Stimulated activated CD4-positive, alpha-beta T cell treated with anti-CD3 and anti-CD28 coated beads, TNF-alpha, amount 100 ng/mL, for 48 hours (primary cell): Measurements from ENCODE around the gene PSD2.

Source experiments
- DNase-seq, 3 donors: peaks; one replicate each; pipeline ENCODE4 v3.0.0-alpha.2; 2020; ENCODE audit warnings: low read depth in 3 of 3

The PSD2 gene

DNA sequence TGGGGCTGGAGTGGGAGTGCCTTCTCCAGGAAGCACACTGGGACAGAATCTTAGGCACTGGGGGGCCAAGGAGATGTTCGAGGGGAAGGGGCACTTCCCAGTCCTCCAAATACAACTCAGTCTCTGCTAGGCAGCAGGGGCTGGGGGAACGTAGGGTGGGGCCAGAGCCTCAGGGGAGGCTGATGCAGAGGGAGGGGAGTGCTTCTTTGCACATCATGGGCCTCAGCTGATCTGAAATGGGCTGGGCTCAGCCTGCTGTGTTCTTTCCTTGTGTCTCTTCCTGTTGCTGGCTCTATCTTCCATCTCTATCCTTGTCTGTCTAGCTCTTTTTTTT lies 15.6 kb downstream of the PSD2 start:
- DNase-seq: no peak

DNA sequence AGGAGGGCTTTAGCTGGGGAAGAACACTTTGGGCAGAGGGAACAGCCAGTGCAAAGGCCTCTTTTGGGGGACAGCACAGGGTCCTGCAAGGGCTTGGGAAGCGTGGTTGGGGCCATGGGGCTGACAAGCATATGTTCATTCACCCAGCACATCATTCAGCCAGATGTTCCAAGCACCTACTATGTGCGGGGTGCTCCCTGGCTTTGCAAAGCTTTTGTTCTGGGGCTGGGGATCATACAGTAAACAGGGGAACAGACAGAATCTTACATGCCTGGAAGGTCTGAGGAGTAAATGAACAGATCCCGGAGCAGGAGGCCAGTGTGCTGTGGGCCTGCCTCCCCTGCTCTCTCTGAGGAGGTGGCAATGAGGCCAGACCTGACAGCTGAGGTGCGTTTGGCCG lies 16.7 kb downstream of the PSD2 start:
- no peak for DNase-seq

DNA sequence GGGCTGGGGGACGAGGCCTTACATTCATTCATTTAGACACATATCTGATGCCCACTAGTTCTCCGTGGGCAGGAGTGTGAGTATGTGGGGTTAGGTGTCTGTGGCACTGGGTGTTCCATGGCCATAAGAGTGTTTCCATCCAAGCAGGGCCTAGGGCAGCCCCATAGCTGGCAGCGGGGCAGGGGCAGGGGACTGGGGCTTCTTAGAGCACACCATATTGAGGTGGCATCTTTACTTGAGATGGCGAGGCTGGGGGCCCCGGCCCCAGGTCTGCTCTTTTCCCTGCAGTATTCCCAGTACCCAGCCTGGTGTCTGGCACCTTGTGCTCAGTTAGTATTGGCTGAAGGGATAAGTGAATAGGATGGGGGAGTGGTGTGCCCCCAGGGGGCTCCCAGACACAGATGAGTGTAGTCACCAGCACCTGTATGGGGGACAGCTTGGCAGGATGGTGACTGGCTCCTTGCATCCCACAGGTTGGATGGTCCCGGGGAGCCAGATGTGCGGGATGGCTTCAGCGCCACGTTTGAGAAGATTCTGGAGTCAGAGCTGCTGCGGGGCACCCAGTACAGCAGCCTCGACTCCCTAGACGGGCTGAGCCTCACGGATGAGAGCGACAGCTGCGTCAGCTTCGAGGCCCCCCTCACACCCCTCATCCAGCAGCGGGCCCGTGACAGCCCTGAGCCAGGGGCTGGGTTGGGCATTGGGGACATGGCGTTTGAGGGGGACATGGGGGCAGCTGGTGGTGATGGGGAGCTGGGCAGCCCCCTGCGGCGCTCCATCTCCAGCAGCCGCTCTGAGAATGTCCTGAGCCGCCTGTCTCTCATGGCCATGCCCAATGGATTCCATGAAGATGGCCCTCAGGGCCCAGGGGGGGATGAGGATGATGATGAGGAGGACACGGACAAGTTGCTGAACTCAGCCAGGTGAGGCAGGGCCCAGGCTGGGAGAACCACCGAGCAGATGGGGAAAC lies 17.5 kb downstream of the PSD2 start:
- DNase-seq: no peak

DNA sequence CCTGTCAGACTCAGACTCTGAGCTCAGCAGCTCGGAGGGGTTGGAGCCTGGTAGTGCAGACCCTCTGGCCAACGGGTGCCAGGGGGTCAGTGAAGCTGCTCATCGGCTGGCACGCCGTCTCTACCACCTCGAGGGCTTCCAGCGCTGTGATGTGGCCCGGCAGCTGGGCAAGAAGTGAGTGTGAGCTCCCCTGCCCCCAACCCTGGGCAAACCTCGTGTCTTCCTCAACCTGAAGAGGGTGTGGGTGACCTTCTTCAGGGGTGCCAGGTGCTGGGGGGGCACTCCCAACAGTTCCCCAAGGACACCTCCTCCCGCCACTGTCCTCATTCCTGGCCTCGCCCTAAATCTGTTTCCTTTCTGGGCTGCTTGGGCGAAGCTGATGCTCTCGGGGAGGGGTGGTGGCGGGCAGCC lies 18.6 kb downstream of the PSD2 start:
- DNase-seq: no peak

DNA sequence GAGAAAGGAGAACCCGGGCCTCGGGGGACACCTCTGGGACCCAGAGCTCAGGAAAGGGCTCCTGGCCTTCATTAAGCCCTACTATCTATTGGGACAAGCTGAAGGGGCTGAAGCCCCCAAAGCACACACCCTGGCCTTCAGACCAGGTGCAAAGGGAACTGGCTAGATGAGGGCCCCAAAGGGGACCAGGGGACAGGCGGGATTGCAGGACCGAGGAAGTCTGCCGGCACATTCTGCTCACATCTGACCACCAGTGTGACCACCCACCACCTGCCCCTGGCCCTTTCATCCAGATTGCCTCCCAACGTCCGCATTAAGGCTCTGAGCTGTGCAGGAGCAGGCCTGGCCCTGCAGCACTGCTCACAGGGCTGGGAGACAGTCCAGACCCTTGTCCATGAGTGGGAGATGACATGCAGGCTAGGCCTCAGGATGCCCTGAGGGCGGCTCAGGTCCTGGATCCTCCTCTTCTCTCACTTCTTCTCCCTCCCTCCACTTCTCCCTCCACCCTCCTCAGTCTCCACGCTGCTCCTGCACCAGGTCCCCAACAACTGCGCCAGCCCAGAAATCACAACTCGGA lies 19.2 kb downstream of the PSD2 start:
- DNase-seq: no peak

DNA sequence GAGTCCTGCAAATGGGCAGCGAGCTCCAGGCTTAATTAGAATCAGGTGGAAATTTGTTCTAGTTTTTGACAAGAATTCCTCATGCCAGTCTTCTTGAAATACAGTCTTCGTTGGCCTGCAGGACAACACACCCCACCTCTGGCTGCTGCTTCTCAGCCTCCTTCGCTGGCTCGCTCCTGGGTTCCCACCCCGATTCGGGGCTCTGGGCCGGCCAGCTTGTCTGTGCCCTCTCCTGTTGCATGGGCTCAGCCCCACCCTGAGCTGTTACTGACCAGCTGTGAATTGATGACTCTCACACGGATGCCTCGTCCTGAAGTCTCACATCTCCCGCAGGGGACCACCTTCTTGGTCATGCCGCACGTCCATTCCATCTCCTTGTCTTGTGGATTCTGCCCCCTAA lies 21.0 kb downstream of the PSD2 start:
- no peak for DNase-seq

DNA sequence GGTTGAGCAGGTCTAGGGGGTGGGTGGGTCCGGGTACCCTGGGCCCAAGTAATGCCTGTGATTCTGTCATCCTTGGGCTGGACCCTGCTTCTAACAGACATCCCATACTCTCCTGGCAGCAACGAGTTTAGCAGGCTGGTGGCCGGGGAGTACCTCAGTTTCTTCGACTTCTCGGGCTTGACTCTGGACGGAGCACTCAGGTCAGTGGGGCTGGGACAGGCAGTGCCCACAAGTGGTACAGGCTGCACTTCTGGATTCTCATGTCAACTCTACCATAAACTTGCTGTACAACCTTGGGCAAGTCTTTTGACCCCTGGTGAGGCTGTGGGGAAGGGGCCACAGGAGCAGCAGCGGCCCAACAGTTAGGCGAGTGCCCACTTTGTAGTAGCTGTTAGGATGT lies 21.8 kb downstream of the PSD2 start:
- no peak for DNase-seq

DNA sequence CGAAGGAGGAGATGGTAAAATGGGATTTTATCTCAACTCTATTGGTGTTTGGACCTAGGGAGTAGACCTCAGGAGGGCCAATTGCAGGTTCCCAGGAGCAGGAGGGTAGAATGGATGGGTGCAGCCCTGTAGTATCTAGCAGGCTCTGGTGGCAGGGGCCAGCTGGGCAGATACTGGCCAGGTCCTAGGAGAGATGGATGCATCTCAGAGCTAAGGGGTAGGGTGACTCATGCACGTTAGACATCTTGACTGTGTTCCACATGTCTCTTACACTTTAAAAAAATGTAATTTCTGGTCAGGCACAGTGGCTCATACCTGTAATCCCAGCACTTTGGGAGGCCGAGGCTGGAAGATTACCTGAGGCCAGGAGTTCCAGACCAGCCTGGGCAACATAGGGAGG lies 22.4 kb downstream of the PSD2 start:
- DNase-seq: no peak

DNA sequence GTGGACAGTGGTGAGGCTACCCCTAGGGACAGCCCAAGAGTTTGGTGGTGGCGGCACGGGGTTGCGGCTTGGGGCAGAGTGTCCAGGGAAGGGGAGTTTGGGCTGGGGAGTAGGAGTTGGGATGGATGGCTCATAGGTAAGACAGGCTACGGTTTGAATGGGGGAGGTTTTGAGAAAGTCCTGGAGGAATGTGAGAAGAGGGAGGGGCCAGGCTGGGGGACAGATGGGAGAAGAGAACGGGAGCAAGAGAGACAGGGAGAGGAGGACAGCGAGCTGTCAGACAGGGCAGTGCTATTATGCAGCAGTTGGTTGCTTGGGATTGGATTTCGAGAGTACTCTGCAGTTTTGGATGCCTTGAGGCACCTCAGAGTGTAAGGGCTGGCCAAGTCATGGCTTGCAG lies 24.5 kb downstream of the PSD2 start:
- no peak for DNase-seq

DNA sequence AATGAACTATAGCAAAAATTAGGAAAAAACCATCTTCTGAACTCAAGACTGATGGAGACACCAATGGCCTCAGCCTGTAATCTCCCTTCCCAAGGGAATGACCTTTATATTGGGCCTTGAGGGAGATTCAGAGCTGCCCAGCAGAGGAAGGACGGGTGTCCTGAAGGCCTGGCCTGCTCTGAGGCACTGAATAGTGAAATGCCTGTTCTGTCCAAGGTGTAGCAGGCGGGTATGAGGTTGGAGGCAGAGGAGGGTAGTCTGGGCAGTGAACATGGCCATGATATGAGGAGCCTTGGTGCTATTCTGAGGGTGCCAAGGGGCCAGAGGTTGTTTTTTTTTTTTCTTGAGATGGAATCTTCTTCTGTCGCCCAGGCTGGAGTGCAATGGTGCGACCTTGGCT lies 25.0 kb downstream of the PSD2 start:
- DNase-seq: no peak

DNA sequence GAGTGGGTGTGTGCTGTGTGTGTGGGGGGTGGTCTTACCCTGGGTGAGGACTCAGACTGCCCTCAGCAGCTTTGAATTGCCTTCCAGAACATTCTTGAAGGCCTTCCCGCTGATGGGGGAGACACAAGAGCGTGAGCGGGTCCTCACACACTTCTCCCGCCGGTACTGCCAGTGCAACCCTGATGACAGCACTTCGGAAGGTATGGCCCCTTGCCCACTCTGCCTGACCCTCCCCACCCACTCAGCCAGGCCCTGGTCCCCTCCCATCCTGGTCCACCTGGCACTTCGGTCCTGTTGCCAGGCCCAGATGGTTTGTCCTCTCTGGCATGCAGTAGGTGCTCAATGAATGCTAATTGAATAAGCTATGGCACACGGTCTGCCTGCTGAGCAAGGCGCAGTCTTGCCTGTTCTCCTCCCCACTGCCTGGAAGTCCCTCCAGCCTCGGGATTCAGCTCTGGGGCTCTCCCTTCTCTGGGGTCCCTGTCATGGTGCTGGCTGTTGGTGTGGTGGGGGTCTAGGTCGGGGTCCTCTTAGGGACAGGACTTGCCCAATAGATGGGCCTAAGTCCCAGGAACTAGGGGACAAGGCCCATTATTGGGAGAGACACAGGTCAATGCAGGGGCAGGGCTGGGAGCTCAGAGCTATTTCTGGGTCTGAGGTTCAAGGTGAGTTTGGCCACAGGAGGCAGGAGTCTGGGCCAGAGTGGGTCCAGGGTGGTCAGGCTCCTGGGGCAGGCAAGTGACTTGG lies 26.4 kb downstream of the PSD2 start:
- DNase-seq: no peak

DNA sequence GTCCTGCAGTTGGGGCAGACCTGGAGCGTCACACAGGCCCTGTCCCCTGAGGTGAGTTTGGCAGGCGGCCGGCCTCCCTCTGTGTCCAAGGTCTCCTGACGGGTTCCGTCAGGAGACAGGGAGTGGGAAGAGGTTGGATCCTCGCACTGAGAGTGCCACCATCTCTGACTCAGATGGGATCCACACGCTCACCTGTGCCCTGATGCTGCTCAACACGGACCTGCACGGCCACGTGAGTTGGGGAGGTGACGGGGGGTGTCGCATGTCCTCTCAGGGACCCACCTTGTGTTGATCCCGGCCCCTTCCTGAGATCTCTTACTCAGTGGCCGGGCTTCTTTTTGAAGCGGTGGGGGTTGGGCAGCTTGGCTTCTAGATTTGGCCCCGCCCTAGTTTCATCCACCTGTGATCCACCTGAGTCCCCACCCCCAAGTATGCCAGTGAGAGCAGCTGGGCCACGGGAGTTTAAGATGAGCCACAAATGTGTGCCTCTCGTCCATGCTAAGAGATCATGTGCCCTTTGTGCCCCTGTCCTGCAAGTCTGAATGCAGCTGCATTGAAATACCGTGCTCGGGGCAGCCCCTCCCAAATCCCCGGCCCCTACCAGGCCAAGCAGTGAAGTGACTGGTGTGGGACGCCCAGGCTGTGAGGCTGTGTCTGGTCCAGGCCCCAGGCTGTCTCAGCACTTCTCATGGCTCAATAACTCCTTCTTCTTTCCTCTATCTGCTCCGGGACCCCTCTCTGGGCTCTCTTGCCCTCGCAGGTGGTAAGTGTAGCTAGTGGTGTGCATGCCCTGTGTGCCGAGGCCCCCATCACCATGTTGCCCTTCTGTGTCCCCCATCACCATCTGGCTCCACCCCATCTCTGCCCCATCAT lies 27.2 kb downstream of the PSD2 start:
- no peak for DNase-seq

DNA sequence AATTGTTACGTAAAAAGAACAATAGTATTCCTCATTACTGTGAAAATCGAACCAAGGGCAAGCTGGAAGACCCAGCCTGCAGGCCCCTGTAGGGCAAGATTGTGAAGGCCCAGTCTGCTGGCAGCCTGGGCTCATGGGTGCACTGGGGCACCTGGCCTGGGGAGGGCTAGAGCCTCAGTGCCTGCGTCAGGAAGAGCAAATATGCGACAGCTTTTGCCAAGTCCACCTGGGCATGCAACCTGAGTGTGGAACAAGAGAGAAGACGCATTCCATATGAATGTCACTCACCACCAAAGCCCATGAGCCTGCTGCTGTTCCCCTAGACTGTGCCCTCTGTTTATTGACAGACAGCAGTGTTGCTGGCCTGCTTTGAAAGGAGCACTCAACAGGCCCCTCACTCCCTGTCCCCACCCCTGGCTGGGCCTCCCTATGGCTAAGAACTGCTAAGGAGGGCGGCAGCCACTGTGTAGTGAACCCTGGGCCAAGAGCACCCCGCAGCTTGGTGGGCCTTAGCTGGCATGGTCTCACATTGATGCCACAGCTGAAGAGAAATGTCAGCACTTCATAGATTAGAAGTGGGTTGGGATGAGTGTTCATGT lies 28.2 kb downstream of the PSD2 start:
- DNase-seq: no peak

DNA sequence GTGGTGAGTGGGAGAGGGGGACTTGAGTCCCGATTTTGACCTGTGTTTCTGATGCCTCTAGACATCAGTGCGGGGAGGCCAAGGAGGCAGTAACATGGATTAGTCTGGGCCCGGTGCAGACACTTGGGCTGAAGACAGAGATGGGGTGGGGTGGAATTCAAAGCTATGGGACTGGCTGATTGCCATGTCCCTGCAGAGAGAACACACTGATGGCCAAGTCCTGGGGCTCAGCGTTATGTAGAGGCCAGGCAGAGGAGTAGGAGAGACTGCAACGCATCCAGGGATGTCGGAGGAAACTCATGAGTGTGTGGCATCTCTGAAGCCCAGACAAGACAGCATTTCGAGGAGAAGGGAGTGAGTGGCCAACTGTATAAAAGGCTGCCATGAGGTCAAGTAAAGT lies 30.1 kb downstream of the PSD2 start:
- DNase-seq: no peak

DNA sequence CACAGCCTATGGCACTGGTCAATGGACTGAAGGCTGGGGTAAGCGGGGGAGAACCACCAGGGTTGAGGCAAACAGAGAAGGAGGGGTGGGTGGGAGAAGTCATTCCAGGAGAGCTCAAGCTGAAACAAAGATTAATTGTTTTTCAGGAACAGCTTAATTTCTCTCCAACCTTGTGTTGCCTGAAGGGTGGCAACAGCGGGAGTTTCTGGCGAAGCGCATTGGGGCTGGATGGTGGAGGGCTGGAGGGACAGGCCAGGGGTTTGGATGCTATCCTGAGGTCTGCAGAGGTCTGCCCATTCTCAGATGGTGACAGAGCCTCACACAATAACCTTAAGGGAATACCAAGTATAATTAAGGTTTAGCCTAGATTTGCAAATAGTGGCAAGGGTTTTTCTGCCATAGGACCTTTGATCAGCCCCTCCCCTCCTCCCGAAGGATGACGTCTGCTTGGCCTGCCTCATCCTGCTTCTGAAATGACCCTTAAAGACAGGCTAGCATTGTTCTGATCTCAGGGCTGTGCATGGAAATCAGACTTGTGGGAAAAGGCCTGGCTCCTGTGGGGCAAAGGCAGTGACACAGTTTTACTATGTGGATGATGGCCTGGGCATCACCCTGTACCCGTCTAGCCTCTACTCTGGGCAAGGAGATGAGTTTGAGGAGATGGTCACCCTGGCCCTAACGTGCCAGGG lies 32.7 kb downstream of the PSD2 start:
- DNase-seq: no peak

DNA sequence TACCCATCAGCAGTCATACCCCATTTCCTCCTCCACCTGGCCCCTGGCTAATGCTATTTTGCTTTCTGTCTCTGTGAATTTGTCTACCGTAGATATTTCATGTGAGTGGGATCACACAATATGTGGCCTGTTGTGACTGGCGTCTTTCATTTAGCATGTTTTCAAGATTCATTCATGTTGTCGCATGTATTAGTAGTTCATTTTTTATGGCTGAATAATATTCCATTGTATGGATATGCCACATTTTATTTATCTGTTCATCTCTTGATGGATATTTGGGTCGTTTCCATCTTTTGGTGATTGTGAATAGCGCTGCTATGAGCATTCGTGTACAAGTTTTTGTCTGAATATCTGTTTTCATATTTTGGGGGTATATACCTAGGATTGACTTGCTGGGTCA lies 33.9 kb downstream of the PSD2 start:
- DNase-seq: no peak

DNA sequence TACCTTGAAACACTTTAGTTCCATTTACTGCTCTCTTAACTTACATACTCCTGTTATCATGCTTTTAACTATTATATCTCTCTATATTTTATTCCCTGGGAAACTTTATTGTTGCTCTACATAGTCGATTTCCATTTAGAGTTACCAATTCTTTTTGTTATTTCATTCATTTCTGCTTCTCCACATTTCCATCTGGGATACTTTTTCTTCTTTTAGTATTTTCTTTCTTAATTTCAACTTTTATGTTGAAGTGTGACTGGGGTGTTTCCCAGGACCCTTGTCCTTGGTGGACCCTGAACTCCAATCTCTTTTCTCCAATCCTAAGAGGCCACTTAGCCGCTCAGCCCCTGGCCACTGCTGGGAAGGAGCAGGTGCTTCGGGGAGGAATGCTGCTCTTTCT lies 36.0 kb downstream of the PSD2 start:
- DNase-seq: no peak

DNA sequence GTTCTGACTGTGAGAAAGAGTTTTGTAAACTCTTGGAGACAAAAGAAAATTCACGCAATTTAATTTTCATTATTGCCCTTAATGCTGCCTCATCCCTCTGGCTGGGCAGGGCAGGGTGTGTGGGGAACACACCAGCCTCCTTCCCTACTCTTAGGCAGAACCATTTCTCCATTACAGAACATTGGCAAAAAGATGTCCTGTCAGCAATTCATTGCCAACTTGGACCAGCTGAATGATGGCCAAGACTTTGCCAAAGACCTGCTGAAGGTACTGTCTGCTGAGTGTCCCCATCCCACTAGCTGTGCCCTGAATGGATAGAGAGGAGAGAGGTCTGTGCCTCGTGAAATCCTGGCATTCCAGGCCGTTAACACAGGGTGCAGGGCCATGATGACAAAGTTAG lies 37.9 kb downstream of the PSD2 start:
- DNase-seq: no peak

DNA sequence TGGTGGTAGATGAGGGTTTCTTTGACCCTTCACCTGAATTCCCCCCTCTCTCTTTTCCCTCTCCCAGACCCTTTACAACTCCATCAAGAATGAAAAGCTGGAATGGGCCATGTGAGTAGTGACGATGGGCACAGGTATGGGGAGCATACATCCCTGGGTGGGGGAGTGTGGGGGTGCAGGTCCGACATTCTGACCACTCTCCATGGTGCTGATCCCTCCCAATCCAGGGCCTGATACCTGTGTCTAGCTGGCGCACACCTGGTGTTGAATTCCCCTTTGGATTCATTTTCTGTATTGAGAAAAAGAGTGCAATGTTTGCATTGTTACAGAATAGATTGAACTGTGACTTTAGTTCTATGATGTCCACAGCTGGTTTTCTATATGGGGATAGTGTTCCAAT lies 40.0 kb downstream of the PSD2 start:
- DNase-seq: no peak

DNA sequence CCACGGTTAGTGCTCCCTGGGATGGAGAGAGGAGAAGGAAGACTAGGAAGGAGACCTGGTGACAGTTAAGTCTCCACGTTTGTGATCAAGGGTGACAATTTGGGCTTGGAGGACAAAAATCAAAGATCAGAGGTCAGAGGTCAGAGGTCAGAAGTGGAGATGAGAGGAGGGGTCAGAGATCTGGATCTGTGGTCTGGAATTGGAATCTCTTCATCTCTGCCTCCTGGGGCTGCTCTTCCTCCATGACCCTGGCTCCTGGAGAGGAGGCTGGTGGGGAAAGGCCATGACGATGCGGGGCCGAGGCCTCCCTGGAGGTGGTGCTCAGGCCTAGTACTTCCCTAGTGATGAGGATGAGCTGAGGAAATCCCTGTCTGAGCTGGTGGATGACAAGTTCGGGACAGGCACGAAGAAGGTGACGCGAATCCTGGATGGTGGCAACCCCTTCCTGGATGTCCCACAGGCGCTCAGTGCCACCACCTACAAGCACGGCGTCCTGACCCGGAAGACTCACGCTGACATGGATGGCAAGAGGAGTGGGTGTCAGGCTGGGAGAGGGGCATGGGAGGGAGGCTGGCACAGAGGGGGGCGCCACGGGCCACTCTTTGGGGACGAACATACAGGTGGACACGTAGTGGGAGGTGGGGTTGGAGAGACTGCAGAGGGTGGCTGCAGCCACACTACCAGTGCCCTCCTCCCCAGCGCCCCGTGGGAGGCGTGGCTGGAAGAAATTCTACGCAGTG lies 41.0 kb downstream of the PSD2 start:
- DNase-seq: no peak
